AG04449 (cell line): Measurements from ENCODE around the gene HMSD.

ENCODE experiments used
- CTCF ChIA-PET: fragments of 350-600 bp; formaldehyde crosslinking; extraction: SDS; loops from one replicate; lab custom pipeline; 2021; ENCODE audit warnings: antibody characterized with exemption; lab: Yijun Ruan, JAX
- POLR2A ChIA-PET: fragments of 400-600, 350-600 bp; formaldehyde crosslinking; extraction: SDS; loops from one replicate; lab custom pipeline; 2020; ENCODE audit warnings: antibody characterized with exemption, inconsistent platforms; lab: Yijun Ruan, JAX
- DNase-seq: peaks from one replicate; pipeline ENCODE4 v3.0.0-alpha.2; 2010; ENCODE audit warnings: low read depth, low spot score
- H3K4me3 ChIP-seq: 2 replicates; pipeline ENCODE4 v1.5.1; 2011; ENCODE audit warnings: low read depth, mild to moderate bottlenecking, control low read depth, low read length
- CTCF ChIP-seq: IDR thresholded peaks from one replicate; pipeline ENCODE4 v1.5.1; 2011; ENCODE audit warnings: mild to moderate bottlenecking, moderate library complexity, low read length, control low read depth, inconsistent platforms; ENCODE audit not compliant: insufficient read depth; ENCODE audit errors: missing control alignments

HMSD gene

GRCh38 chr18:64009305-64009704 is 60.2 kb downstream of the HMSD start:
- DNase-seq = no peak
- ChIA-PET POLR2A (no interaction called here), CTCF (interaction anchor here (0.7 to 5.5 kb wide), 3 partner anchors 9 to 46 kb away, joined by 3 to 48 read pairs (median 4); no protein-coding TSS in a partner anchor)
- H3K4me3 ChIP-seq = no peak overlapping the region
- no peak for TF ChIP-seq CTCF
